CD4-positive, alpha-beta T cell treated with Interleukin-17A for 4 hours (primary cell): ENCODE results near the gene C20orf144.
A peak's percentile ranks its signal among the peaks of the same experiment; 100 is the strongest.

Source experiments
- DNase-seq: peaks from one replicate; pipeline ENCODE4 v3.0.0-alpha.2; 2020; ENCODE audit warnings: mixed read lengths

The C20orf144 gene

GRCh38 chr20:33677991-33678702 lies 16.0 kb downstream of the C20orf144 start:
- DNase-seq = no peak

GRCh38 chr20:33679758-33680485 lies 17.8 kb downstream of the C20orf144 start:
- DNase-seq = peak; percentile 68

- DNase-seq = no peak
Observed at GRCh38 chr20:33680686-33681085, 18.6 kb downstream of the C20orf144 start.

- no peak for DNase-seq
Observed at GRCh38 chr20:33681288-33681687, 19.2 kb downstream of the C20orf144 start.

- DNase-seq = no peak
Observed at GRCh38 chr20:33681728-33682353, 19.7 kb downstream of the C20orf144 start.

GRCh38 chr20:33684533-33685327 lies 22.6 kb downstream of the C20orf144 start:
- DNase-seq = no peak

GRCh38 chr20:33685328-33686099 lies 23.4 kb downstream of the C20orf144 start:
- DNase-seq = peak; percentile 66

- DNase-seq = peak; percentile 97
Observed at GRCh38 chr20:33686100-33686983, 24.2 kb downstream of the C20orf144 start, which contains the start of gene E2F1. TSS of gene E2F1 (minus strand) at chr20:33686385. CDS start at chr20:33686264, 121 bp downstream.

- no peak for DNase-seq
Observed at GRCh38 chr20:33686984-33687366, 24.8 kb downstream of the C20orf144 start.

GRCh38 chr20:33687370-33687915 lies 25.3 kb downstream of the C20orf144 start:
- no peak for DNase-seq

- DNase-seq = no peak
Observed at GRCh38 chr20:33687993-33688937, 26.1 kb downstream of the C20orf144 start.

- no peak for DNase-seq
Observed at GRCh38 chr20:33688938-33689424, 26.9 kb downstream of the C20orf144 start.

- no peak for DNase-seq
Observed at GRCh38 chr20:33689493-33689892, 27.4 kb downstream of the C20orf144 start.

GRCh38 chr20:33689973-33690372 lies 27.8 kb downstream of the C20orf144 start:
- DNase-seq = peak; percentile 81

- DNase-seq = no peak
Observed at GRCh38 chr20:33693289-33693688, 31.2 kb downstream of the C20orf144 start.

- DNase-seq = no peak
Observed at GRCh38 chr20:33693741-33694638, 31.9 kb downstream of the C20orf144 start.

GRCh38 chr20:33694639-33695012 lies 32.5 kb downstream of the C20orf144 start:
- no peak for DNase-seq

GRCh38 chr20:33696448-33696847 lies 34.3 kb downstream of the C20orf144 start:
- DNase-seq = no peak
